Endothelial cell of umbilical vein (primary cell): ENCODE measurements around the gene SLC24A1. TPM values are rescaled to one million over a fixed set of nuclear protein-coding genes. Genes with fewer than 3 reads are reported as not detected.
"Not testable (repeated sequence)": the region's sequence is repeated elsewhere in the genome, so short reads cannot be mapped to it uniquely, and the experiment has no call there.

ENCODE experiments used
- BruUV-seq: library from RNA; stranded (reverse); fragments of 400-500 nt; replicated peaks from 2 replicates; lab custom pipeline; 2021; lab: Mats Ljungman, UMichigan
- CTCF ChIA-PET: fragments of 300-600, 350-600 bp; sonication (Branson Sonifier 250); formaldehyde crosslinking; loops from one replicate; lab custom pipeline; 2021; ENCODE audit warnings: antibody characterized with exemption, inconsistent platforms; lab: Charles Lee
- POLR2A ChIA-PET: fragments of 300-600, 350-600 bp; sonication (Branson Sonifier 250); formaldehyde crosslinking; loops from one replicate; lab custom pipeline; 2021; ENCODE audit warnings: antibody characterized with exemption, inconsistent platforms; lab: Charles Lee
- DNase-seq: peaks from one replicate; pipeline ENCODE4 v3.0.0-alpha.2; 2011; ENCODE audit warnings: low read depth, low spot score
- FAIRE-seq: peaks from 2 replicates; lab custom pipeline; 2011; peaks lifted over from hg19 to GRCh38; lab: Jason Lieb, UNC
- H2AFZ ChIP-seq: 2 replicates; pipeline ENCODE4 v1.6.0; 2012; ENCODE audit warnings: low read depth, low read length, control low read depth, inconsistent platforms
- H3K27ac ChIP-seq: 2 replicates; pipeline ENCODE4 v1.5.1; 2011; ENCODE audit warnings: low read depth, mild to moderate bottlenecking, control low read depth, low read length, moderate library complexity; ENCODE audit not compliant: insufficient read depth
- H3K27me3 ChIP-seq, 2 experiments: 2 replicates each; pipeline versions ENCODE4 v1.6.0 to v1.6.1; 2011; ENCODE audit warnings: low read length in 2 of 2, mixed read lengths in 1 of 2; ENCODE audit not compliant: control insufficient read depth in 2 of 2, insufficient read depth in 2 of 2
- H3K36me3 ChIP-seq, 2 experiments: 2 replicates in 1 of 2; 3 replicates in 1 of 2; pipeline ENCODE4 v1.5.1; 2011; ENCODE audit warnings: low read length in 2 of 2, mild to moderate bottlenecking in 1 of 2, moderate library complexity in 1 of 2; ENCODE audit not compliant: control insufficient read depth in 2 of 2, insufficient read depth in 2 of 2; ENCODE audit errors: extremely low read depth in 1 of 2
- H3K4me1 ChIP-seq: 3 replicates; pipeline ENCODE4 v1.5.1; 2011; ENCODE audit warnings: mild to moderate bottlenecking, low read length; ENCODE audit not compliant: control insufficient read depth, insufficient read depth; ENCODE audit errors: extremely low read depth
- H3K4me2 ChIP-seq: 2 replicates; pipeline ENCODE4 v1.6.1; 2011; ENCODE audit warnings: low read length, control low read depth, mixed read lengths; ENCODE audit not compliant: insufficient read depth
- H3K4me3 ChIP-seq, 3 experiments: fragments of 200-600 bp in 1 of 3; sonication (generic), shearing (Covaris generic) in 1 of 3; replicated peaks in 1 of 3; 2 replicates each; pipeline ENCODE4 v1.5.1; 2011 to 2016; ENCODE audit warnings: control low read depth in 3 of 3, low read length in 3 of 3, mild to moderate bottlenecking in 2 of 3, inconsistent platforms in 1 of 3, low read depth in 1 of 3, moderate library complexity in 1 of 3; ENCODE audit not compliant: insufficient read depth in 1 of 3
- H3K79me2 ChIP-seq: 2 replicates; pipeline ENCODE4 v1.6.0; 2012; ENCODE audit warnings: low read length, inconsistent platforms; ENCODE audit not compliant: control insufficient read depth, insufficient read depth
- H3K9ac ChIP-seq: replicated peaks from 2 replicates; pipeline ENCODE3; 2011; ENCODE audit warnings: low read length, control low read depth; ENCODE audit not compliant: insufficient read depth; ENCODE audit errors: extremely low read depth
- H3K9me1 ChIP-seq: replicated peaks from 3 replicates; pipeline ENCODE4 v1.6.0; 2011; ENCODE audit warnings: mild to moderate bottlenecking, low read length; ENCODE audit not compliant: control insufficient read depth, insufficient read depth; ENCODE audit errors: extremely low read depth
- H3K9me3 ChIP-seq: replicated peaks from 2 replicates; pipeline ENCODE4 v1.5.1; 2012; ENCODE audit warnings: low read length, inconsistent platforms; ENCODE audit not compliant: control insufficient read depth, insufficient read depth
- H4K20me1 ChIP-seq: replicated peaks from 2 replicates; pipeline ENCODE3; 2011; ENCODE audit warnings: mild to moderate bottlenecking, low read length; ENCODE audit not compliant: control insufficient read depth, insufficient read depth; ENCODE audit errors: extremely low read depth
- CTCF ChIP-seq, 2 donors: IDR thresholded peaks; 1 replicate in 1 of 2; 2 replicates in 1 of 2; pipeline ENCODE4 v1.5.1; 2011; ENCODE audit warnings: low read length in 2 of 2, mild to moderate bottlenecking in 2 of 2, moderate library complexity in 2 of 2, control low read depth in 1 of 2, inconsistent platforms in 1 of 2, low read depth in 1 of 2; ENCODE audit not compliant: insufficient read depth in 1 of 2; ENCODE audit errors: extremely low read depth in 1 of 2
- EZH2 ChIP-seq: IDR thresholded peaks from 2 replicates; pipeline ENCODE4 v1.6.1; 2012; ENCODE audit warnings: borderline replicate concordance, low read depth, mild to moderate bottlenecking, moderate library complexity, low read length, inconsistent platforms; ENCODE audit not compliant: severe bottlenecking
- FOS ChIP-seq: IDR thresholded peaks from 2 replicates; pipeline ENCODE4 v1.6.1; 2011; ENCODE audit warnings: mild to moderate bottlenecking, low read length, moderate library complexity, borderline replicate concordance; ENCODE audit not compliant: insufficient read depth
- GATA2 ChIP-seq: IDR thresholded peaks from 2 replicates; pipeline ENCODE4 v1.7.0; 2011; ENCODE audit warnings: low read depth, mild to moderate bottlenecking, moderate library complexity, mixed read lengths, low read length; ENCODE audit not compliant: insufficient read length, insufficient read depth
- JUN ChIP-seq: IDR thresholded peaks from 2 replicates; pipeline ENCODE4 v1.6.1; 2011; ENCODE audit warnings: borderline replicate concordance, low read depth; ENCODE audit not compliant: insufficient read length, insufficient read depth
- MAX ChIP-seq: IDR thresholded peaks from 2 replicates; pipeline ENCODE4 v1.6.1; 2011; ENCODE audit not compliant: insufficient read depth, insufficient read length
- MYC ChIP-seq: IDR thresholded peaks from one replicate; pipeline ENCODE4 v1.6.1; 2011; ENCODE audit warnings: mild to moderate bottlenecking, low read depth, low read length
- POLR2A ChIP-seq: IDR thresholded peaks from 2 replicates; pipeline ENCODE4 v1.6.1; 2012; ENCODE audit warnings: low read depth, mild to moderate bottlenecking, control low read depth, low read length
- POLR2AphosphoS5 ChIP-seq: IDR thresholded peaks from 2 replicates; pipeline ENCODE4 v1.6.1; 2012; ENCODE audit warnings: low read depth, mild to moderate bottlenecking, control low read depth, low read length, moderate library complexity; ENCODE audit not compliant: insufficient read depth
- dilution Hi-C: fragments of 300-500 bp; cut with MboI; formaldehyde crosslinking; loops from one replicate; pipeline ENCODE4 v1.15.0; 2019; ENCODE audit warnings: low sequenced_read_pairs; ENCODE audit not compliant: extremely low pct_ligation_motif_present
- intact Hi-C: fragments of 100-400 bp; cut with micrococcal nuclease; formaldehyde crosslinking; loops from one replicate; pipeline ENCODE4 v1.10.0; 2022
- polyA plus RNA-seq, 4 experiments: library from polyadenylated mRNA; depleted of rRNA in 3 of 4; stranded (reverse) in 3 of 4; unstranded in 1 of 4; fragments of >200 nt; gene quantifications; 2 replicates each; pipeline versions ENCODE4 v1.2.1 to v1.2.3, GENCODE V29; 2011 to 2012; ENCODE audit warnings: missing spikeins in 1 of 4
- total RNA-seq: library from RNA; stranded (reverse); gene quantifications from 2 replicates; pipeline ENCODE4 v1.2.3, GENCODE V29; 2021

Gene SLC24A1
- total and polyA plus RNA-seq, 2 donors (not counting 3 experiments of a cell fraction or from before 2014, with no cell fraction given): 3.6 to 7.3 TPM

GRCh38 chr15:65612949-65613744 lies 8.6 kb upstream of the SLC24A1 start:
- no peak overlapping the region for H3K27ac ChIP-seq
- no peak overlapping the region for H3K4me2 ChIP-seq
- no peaks in the 10 kb centered on the region for H3K36me3 ChIP-seq
- H3K27me3 ChIP-seq: no peaks in the 10 kb centered on the region
- BruUV-seq: no TSS peak
- H2AFZ ChIP-seq: no peak overlapping the region
- ChIA-PET CTCF (no interaction called here), POLR2A (no interaction called here)
- no peaks in the 10 kb centered on the region for H3K9me1 ChIP-seq
- H3K4me1 ChIP-seq: peaks cover 20% of the 10 kb centered on the region
- intact Hi-C loops (no loop called here), dilution Hi-C loops (no loop called here)
- H3K9ac ChIP-seq: no peak overlapping the region
- TF ChIP-seq POLR2A (no peak), FOS (no peak), EZH2 (no peak), CTCF (IDR thresholded peaks at IDR 0.05; ENCODE audit: extremely low read depth in 1 of 2, insufficient read depth in 1 of 2, low read depth in 1 of 2, low read length in 2 of 2) (no peak), MYC (no peak), POLR2AphosphoS5 (no peak), MAX (no peak), GATA2 (no peak), JUN (no peak)
- H3K9me3 ChIP-seq: no peaks in the 10 kb centered on the region
- peaks cover 20% of the 10 kb centered on the region for H3K79me2 ChIP-seq
- H3K4me3 ChIP-seq: no peak overlapping the region
- H4K20me1 ChIP-seq: no peaks in the 10 kb centered on the region
- FAIRE-seq: peak; percentile 49
- DNase-seq: no peak

- H3K9me1 ChIP-seq, H3K4me1 ChIP-seq, H3K27me3 ChIP-seq, H3K36me3 ChIP-seq, H3K4me2 ChIP-seq, H3K9ac ChIP-seq, H3K9me3 ChIP-seq, H3K27ac ChIP-seq, BruUV-seq, POLR2A ChIA-PET, FAIRE-seq, H3K4me3 ChIP-seq, H3K79me2 ChIP-seq, DNase-seq, CTCF ChIA-PET, intact Hi-C loops, dilution Hi-C loops, H2AFZ ChIP-seq, H4K20me1 ChIP-seq: not testable (repeated sequence)
Measured at GRCh38 chr15:65615887-65616286, 5.9 kb upstream of the SLC24A1 start.
